ENCODE data around the gene SGCA.

DNA sequence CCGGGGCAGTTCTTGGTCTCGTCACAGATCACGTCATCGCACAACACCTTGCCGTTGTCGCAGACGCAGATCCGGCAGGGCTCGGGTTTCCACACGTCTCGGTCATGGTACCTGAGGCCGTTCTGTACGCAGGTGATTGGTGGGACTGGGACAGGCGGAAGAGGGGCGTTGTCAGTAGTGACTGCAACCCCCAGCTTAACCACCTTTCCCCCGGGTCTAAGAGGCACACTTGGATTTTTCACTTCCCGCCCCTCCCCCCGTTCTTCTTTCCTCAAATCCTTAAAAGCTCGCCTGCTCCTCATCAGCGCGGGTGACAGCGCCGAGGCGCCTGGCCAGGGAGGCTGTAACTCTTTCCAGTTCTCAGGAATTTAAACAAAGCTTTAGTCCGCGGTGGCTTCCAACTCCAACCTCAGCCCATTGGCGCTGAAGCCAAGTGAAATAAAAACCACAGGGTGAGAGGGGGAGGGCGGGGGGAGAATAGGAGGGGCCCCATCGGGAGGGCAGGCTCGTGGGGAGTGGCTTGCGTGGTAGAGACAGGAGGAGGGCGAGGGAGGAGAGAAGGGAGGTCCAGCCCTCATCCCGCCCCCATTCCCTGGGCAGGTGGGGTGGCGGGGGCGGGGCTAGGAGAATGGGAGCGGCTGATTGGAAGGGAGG lies 34.1 kb downstream of the SGCA start:
- TF ChIP-seq, protein P1, sequence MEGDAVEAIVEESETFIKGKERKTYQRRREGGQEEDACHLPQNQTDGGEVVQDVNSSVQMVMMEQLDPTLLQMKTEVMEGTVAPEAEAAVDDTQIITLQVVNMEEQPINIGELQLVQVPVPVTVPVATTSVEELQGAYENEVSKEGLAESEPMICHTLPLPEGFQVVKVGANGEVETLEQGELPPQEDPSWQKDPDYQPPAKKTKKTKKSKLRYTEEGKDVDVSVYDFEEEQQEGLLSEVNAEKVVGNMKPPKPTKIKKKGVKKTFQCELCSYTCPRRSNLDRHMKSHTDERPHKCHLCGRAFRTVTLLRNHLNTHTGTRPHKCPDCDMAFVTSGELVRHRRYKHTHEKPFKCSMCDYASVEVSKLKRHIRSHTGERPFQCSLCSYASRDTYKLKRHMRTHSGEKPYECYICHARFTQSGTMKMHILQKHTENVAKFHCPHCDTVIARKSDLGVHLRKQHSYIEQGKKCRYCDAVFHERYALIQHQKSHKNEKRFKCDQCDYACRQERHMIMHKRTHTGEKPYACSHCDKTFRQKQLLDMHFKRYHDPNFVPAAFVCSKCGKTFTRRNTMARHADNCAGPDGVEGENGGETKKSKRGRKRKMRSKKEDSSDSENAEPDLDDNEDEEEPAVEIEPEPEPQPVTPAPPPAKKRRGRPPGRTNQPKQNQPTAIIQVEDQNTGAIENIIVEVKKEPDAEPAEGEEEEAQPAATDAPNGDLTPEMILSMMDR (IDR thresholded peaks at IDR 0.05), result no peak
- TF ChIP-seq ZFX (IDR thresholded peaks at IDR 0.05; ENCODE audit: borderline replicate concordance), result no peak
